Coronary artery (tissue), 2 donors: ENCODE measurements around the gene CMTM4.

ENCODE experiments used
- DNase-seq: peaks from one replicate; pipeline ENCODE4 v3.0.0-alpha.2; 2017; ENCODE audit warnings: low spot score
- H3K27ac ChIP-seq, 2 donors: fragments of 200-600 bp; sonication (generic); one replicate each; pipeline ENCODE4 v1.5.1; 2016 to 2019
- H3K4me3 ChIP-seq: fragments of 200-600 bp; sonication (generic); 2 replicates; pipeline ENCODE4 v1.5.1; 2016; ENCODE audit warnings: mild to moderate bottlenecking, moderate library complexity
- CTCF ChIP-seq: fragments of 200-600 bp; sonication (generic); IDR thresholded peaks from one replicate; pipeline ENCODE4 v1.5.1; 2019; ENCODE audit warnings: antibody characterized with exemption

Gene CMTM4

GRCh38 chr16:66585481-66586239 is 110.9 kb downstream of the CMTM4 start:
- DNase-seq, result no peak
- Histone ChIP-seq H3K4me3 (no peak overlapping the region), H3K27ac (no peak overlapping the region)
- TF ChIP-seq CTCF, result no peak

- no peak for TF ChIP-seq CTCF
- no peak for DNase-seq
- H3K4me3 ChIP-seq, result no peak overlapping the region
- H3K27ac ChIP-seq, result peak overlapping the region in 1 of 2 donors; percentile 26
Observed at GRCh38 chr16:66581246-66581952, 115.1 kb downstream of the CMTM4 start.

GRCh38 chr16:66580605-66581209 is 115.8 kb downstream of the CMTM4 start:
- Histone ChIP-seq H3K27ac (peak overlapping the region in 1 of 2 donors; percentile 26), H3K4me3 (no peak overlapping the region)
- no peak for TF ChIP-seq CTCF
- DNase-seq, result no peak

- Histone ChIP-seq H3K4me3 (peak within 1 kb of the TSS; percentile 57), H3K27ac (peak within 1 kb of the TSS in 1 of 2 donors; percentile 32)
- no peak for TF ChIP-seq CTCF
- no peak for DNase-seq
Observed at GRCh38 chr16:66578651-66579531, 117.7 kb downstream of the CMTM4 start, which contains the start of gene CMTM2. TSS of gene CMTM2 (plus strand) at chr16:66579463. CDS start at chr16:66579608, 145 bp downstream.

GRCh38 chr16:66576296-66576695 is 120.2 kb downstream of the CMTM4 start:
- Histone ChIP-seq H3K27ac (no peak overlapping the region), H3K4me3 (no peak overlapping the region)
- TF ChIP-seq CTCF, result no peak
- DNase-seq, result no peak

GRCh38 chr16:66575060-66575459 is 121.5 kb downstream of the CMTM4 start:
- no peak overlapping the region for H3K27ac ChIP-seq
- no peak for DNase-seq
- no peak overlapping the region for H3K4me3 ChIP-seq
- TF ChIP-seq CTCF, result no peak
